SK-N-MC (cell line): ENCODE results near the gene RFC1.
"Not testable (repeated sequence)": the region's sequence is repeated elsewhere in the genome, so short reads cannot be mapped to it uniquely, and the experiment has no call there.

ENCODE experiments used
- EZH2 ChIP-seq: fragments of 200-600 bp; sonication (generic); IDR thresholded peaks from one replicate; pipeline ENCODE4 v1.6.1; 2017; ENCODE audit warnings: antibody characterized with exemption
- FOXP2 ChIP-seq: optimal IDR thresholded peaks from 2 replicates; pipeline ENCODE3; 2011; ENCODE audit warnings: mild to moderate bottlenecking, moderate library complexity; ENCODE audit not compliant: insufficient read depth; ENCODE audit errors: extremely low read length, control extremely low read depth
- POLR2AphosphoS5 ChIP-seq: IDR thresholded peaks from 2 replicates; pipeline ENCODE4 v1.6.1; 2012; ENCODE audit warnings: mild to moderate bottlenecking, low read depth, low read length, borderline replicate concordance

DNA sequence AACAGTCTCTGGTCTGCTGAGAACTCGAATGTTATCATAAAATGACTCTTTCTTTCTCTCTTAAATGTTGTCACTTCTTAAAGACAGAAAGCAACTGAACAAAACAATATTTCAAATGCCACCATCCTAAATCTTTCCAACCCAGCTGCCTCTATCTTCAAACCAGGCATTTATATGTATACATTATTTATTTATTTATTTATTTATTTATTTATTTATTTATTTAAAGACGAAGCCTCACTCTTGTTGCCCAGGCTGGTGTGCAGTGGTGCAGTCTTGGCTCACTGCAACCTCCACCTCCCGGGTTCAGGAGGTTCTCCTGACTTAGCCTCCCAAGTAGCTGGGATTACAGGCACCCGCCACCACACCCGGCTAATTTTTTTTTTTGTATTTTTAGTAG lies 73.7 kb downstream of the RFC1 start:
- TF ChIP-seq POLR2AphosphoS5, EZH2, FOXP2: not testable (repeated sequence)
